ENCODE results near the gene ARL6. TPM values are rescaled to one million over a fixed set of nuclear protein-coding genes. Genes with fewer than 3 reads are reported as not detected.

The ARL6 gene
- total RNA-seq, 2 experiments from 2014 or later = 5.8 to 6.4 TPM

- no peaks in the 10 kb centered on the region for H3K27me3 Mint-ChIP-seq
- H3K36me3 Mint-ChIP-seq (ENCODE audit: low read depth) = no peaks in the 10 kb centered on the region
- CTCF ChIA-PET = interaction anchor here (1.2 kb wide), 1 partner anchor 183 kb away, joined by 3 read pairs; no protein-coding TSS in a partner anchor
- intact Hi-C loops (cut with micrococcal nuclease) = no loop called here
- H3K4me1 Mint-ChIP-seq (ENCODE audit: low read depth) = no peaks in the 10 kb centered on the region
- ATAC-seq (no peak), DNase-seq (no peak)
- H3K27ac Mint-ChIP-seq = no peak overlapping the region
- POLR2A ChIA-PET = no interaction called here
- no peak overlapping the region for H3K4me3 Mint-ChIP-seq
- TF ChIP-seq CTCF (IDR thresholded peaks at IDR 0.05) = no peak
- no peaks in the 10 kb centered on the region for H3K9me3 Mint-ChIP-seq
Observed at GRCh38 chr3:97839944-97840343, 75.4 kb downstream of the ARL6 start.

- TF ChIP-seq CTCF (IDR thresholded peaks at IDR 0.05) = no peak
- H3K27ac Mint-ChIP-seq = no peak overlapping the region
- H3K4me1 Mint-ChIP-seq (ENCODE audit: low read depth) = no peaks in the 10 kb centered on the region
- CTCF ChIA-PET = interaction anchor here (0.7 kb wide), 1 partner anchor 19 kb away, joined by 3 read pairs; the partner anchor contains the start of gene CRYBG3
- H3K27me3 Mint-ChIP-seq = no peaks in the 10 kb centered on the region
- ATAC-seq (no peak), DNase-seq (no peak)
- POLR2A ChIA-PET = no interaction called here
- intact Hi-C loops (cut with micrococcal nuclease) = no loop called here
- no peaks in the 10 kb centered on the region for H3K9me3 Mint-ChIP-seq
- no peaks in the 10 kb centered on the region for H3K36me3 Mint-ChIP-seq (ENCODE audit: low read depth)
- no peak overlapping the region for H3K4me3 Mint-ChIP-seq
Observed at GRCh38 chr3:97841304-97841703, 76.7 kb downstream of the ARL6 start.

GRCh38 chr3:97841956-97842355, 77.4 kb downstream of the ARL6 start:
- H3K27ac Mint-ChIP-seq = no peak overlapping the region
- no peak overlapping the region for H3K4me3 Mint-ChIP-seq
- intact Hi-C loops (cut with micrococcal nuclease) = no loop called here
- DNase-seq = no peak
- no peaks in the 10 kb centered on the region for H3K27me3 Mint-ChIP-seq
- ChIA-PET POLR2A (no interaction called here), CTCF (no interaction called here)
- no peaks in the 10 kb centered on the region for H3K9me3 Mint-ChIP-seq
- ATAC-seq = no peak
- no peaks in the 10 kb centered on the region for H3K4me1 Mint-ChIP-seq (ENCODE audit: low read depth)
- no peak for TF ChIP-seq CTCF (IDR thresholded peaks at IDR 0.05)
- H3K36me3 Mint-ChIP-seq (ENCODE audit: low read depth) = no peaks in the 10 kb centered on the region

GRCh38 chr3:97848779-97849178, 84.2 kb downstream of the ARL6 start:
- CTCF ChIA-PET = no interaction called here

More at GRCh38 chr3:97848779-97849178, 84.2 kb downstream of the ARL6 start:
- Mint-ChIP-seq H3K4me3 (no peak overlapping the region), H3K27me3 (no peaks in the 10 kb centered on the region), H3K4me1 (ENCODE audit: low read depth) (no peaks in the 10 kb centered on the region), H3K36me3 (ENCODE audit: low read depth) (no peaks in the 10 kb centered on the region), H3K27ac (no peak overlapping the region), H3K9me3 (peaks cover 2% of the 10 kb centered on the region)
- POLR2A ChIA-PET = no interaction called here
- no peak for DNase-seq
- intact Hi-C loops (cut with micrococcal nuclease) = no loop called here
- ATAC-seq = no peak
- no peak for TF ChIP-seq CTCF (IDR thresholded peaks at IDR 0.05)

Other genes with a start within 250 kb of the ARL6 start
- gene CRYBG3, start 57.3 kb downstream of the ARL6 start, total RNA-seq = 1 to 10 TPM; 4.3 to 4.9 TPM
- 10 to 100 TPM; 41.2 to 43.3 TPM for gene RIOX2, start 207.7 kb downstream of the ARL6 start, total RNA-seq

All from activated CD8-positive, alpha-beta T cell treated with anti-CD3 and anti-CD28 coated beads for 36 hours (primary cell).